ENCODE measurements around the gene STS. TPM values are rescaled to one million over a fixed set of nuclear protein-coding genes. Genes with fewer than 3 reads are reported as not detected.

STS gene
- total RNA-seq, 2 donors from 2014 or later = 2.1 to 6.6 TPM

GRCh38 chrX:7109838-7110793 lies 37.4 kb upstream of the STS start:
- Histone ChIP-seq H3K9ac (ENCODE audit: extremely low read depth, low read length, poor library complexity, severe bottlenecking) (no peak overlapping the region), H3K27me3 (ENCODE audit: control insufficient read depth, insufficient read depth, low read length, poor library complexity, severe bottlenecking) (no peaks in the 10 kb centered on the region), H3K27ac (ENCODE audit: low read depth, low read length) (no peak overlapping the region), H3K36me3 (ENCODE audit: control insufficient read depth, insufficient read depth, low read length) (no peaks in the 10 kb centered on the region), H3K9me3 (ENCODE audit: control insufficient read depth, low read length) (no peaks in the 10 kb centered on the region), H3K4me1 (ENCODE audit: control insufficient read depth, insufficient read depth, low read length) (no peaks in the 10 kb centered on the region), H3K4me3 (ENCODE audit: low read length) (no peak overlapping the region)
- Mint-ChIP-seq H3K4me3 (no peak overlapping the region), H3K9me3 (no peaks in the 10 kb centered on the region), H3K36me3 (ENCODE audit: low read depth) (peaks cover 20% of the 10 kb centered on the region), H3K4me1 (peaks cover 34% of the 10 kb centered on the region), H3K27ac (peak overlapping the region; percentile 92), H3K27me3 (ENCODE audit: insufficient read depth) (no peaks in the 10 kb centered on the region)
- 83 to 89% methylated on average over 3 to 12 of the region's 12 CpGs for WGBS, 2 experiments (ENCODE audit: insufficient coverage in 1 of 2, insufficient read length in 1 of 2)
- DNase-seq = peak; percentile 52
- TF ChIP-seq CTCF (conservative IDR thresholded peaks at IDR 0.05) = no peak

- H3K4me1 Mint-ChIP-seq = peaks cover 34% of the 10 kb centered on the region
- no peaks in the 10 kb centered on the region for H3K27me3 Mint-ChIP-seq (ENCODE audit: insufficient read depth)
- no peak overlapping the region for H3K4me3 Mint-ChIP-seq
- peak; percentile 55 for DNase-seq
- Histone ChIP-seq H3K9ac (ENCODE audit: extremely low read depth, low read length, poor library complexity, severe bottlenecking) (no peak overlapping the region), H3K4me1 (ENCODE audit: control insufficient read depth, insufficient read depth, low read length) (no peaks in the 10 kb centered on the region), H3K27me3 (ENCODE audit: control insufficient read depth, insufficient read depth, low read length, poor library complexity, severe bottlenecking) (no peaks in the 10 kb centered on the region), H3K4me3 (ENCODE audit: low read length) (no peak overlapping the region), H3K9me3 (ENCODE audit: control insufficient read depth, low read length) (no peaks in the 10 kb centered on the region), H3K36me3 (ENCODE audit: control insufficient read depth, insufficient read depth, low read length) (no peaks in the 10 kb centered on the region), H3K27ac (ENCODE audit: low read depth, low read length) (no peak overlapping the region)
- no peak for TF ChIP-seq CTCF (conservative IDR thresholded peaks at IDR 0.05)
- no peaks in the 10 kb centered on the region for H3K9me3 Mint-ChIP-seq
- H3K27ac Mint-ChIP-seq = peak overlapping the region; percentile 92
- H3K36me3 Mint-ChIP-seq (ENCODE audit: low read depth) = peaks cover 17% of the 10 kb centered on the region
- WGBS, 2 experiments (ENCODE audit: insufficient coverage in 1 of 2, insufficient read length in 1 of 2) = 56% methylated on average over 5 of the region's 5 CpGs; no CpG with 5 or more reads in 1 of the 2 experiments
Observed at GRCh38 chrX:7110821-7111276, 36.7 kb upstream of the STS start.

- H3K4me1 Mint-ChIP-seq = peaks cover 34% of the 10 kb centered on the region
- WGBS, 2 experiments (ENCODE audit: insufficient coverage in 1 of 2, insufficient read length in 1 of 2) = 98 to 100% methylated on average over 1 to 6 of the region's 6 CpGs
- peaks cover 20% of the 10 kb centered on the region for H3K36me3 Mint-ChIP-seq (ENCODE audit: low read depth)
Observed at GRCh38 chrX:7111518-7111917, 36.0 kb upstream of the STS start.

More at GRCh38 chrX:7111518-7111917, 36.0 kb upstream of the STS start:
- H3K36me3 ChIP-seq (ENCODE audit: control insufficient read depth, insufficient read depth, low read length) = no peaks in the 10 kb centered on the region
- no peak overlapping the region for H3K9ac ChIP-seq (ENCODE audit: extremely low read depth, low read length, poor library complexity, severe bottlenecking)
- DNase-seq = no peak
- no peaks in the 10 kb centered on the region for H3K4me1 ChIP-seq (ENCODE audit: control insufficient read depth, insufficient read depth, low read length)
- H3K4me3 ChIP-seq (ENCODE audit: low read length) = no peak overlapping the region
- H3K27me3 ChIP-seq (ENCODE audit: control insufficient read depth, insufficient read depth, low read length, poor library complexity, severe bottlenecking) = no peaks in the 10 kb centered on the region
- Mint-ChIP-seq H3K27ac (no peak overlapping the region), H3K9me3 (no peaks in the 10 kb centered on the region), H3K4me3 (no peak overlapping the region), H3K27me3 (ENCODE audit: insufficient read depth) (no peaks in the 10 kb centered on the region)
- TF ChIP-seq CTCF (conservative IDR thresholded peaks at IDR 0.05) = no peak
- no peak overlapping the region for H3K27ac ChIP-seq (ENCODE audit: low read depth, low read length)
- no peaks in the 10 kb centered on the region for H3K9me3 ChIP-seq (ENCODE audit: control insufficient read depth, low read length)

All from endodermal cell (in vitro differentiated cells).